Breast epithelium (tissue), 3 donors: ENCODE data around the gene USP28.

Experiments
- POLR2AphosphoS5 ChIP-seq, 3 donors: sonication (generic); formaldehyde crosslinking; IDR thresholded peaks; one replicate each; pipeline ENCODE4 v1.6.1; 2017; ENCODE audit warnings: antibody characterized with exemption in 3 of 3
- TF ChIP-seq, protein P1 (sequence below), 3 donors: fragments of 450-650 bp; IDR thresholded peaks; one replicate each; pipeline ENCODE4 v1.5.1; 2016 to 2017; ENCODE audit warnings: antibody characterized with exemption in 3 of 3, mild to moderate bottlenecking in 3 of 3, moderate library complexity in 3 of 3

DNA sequence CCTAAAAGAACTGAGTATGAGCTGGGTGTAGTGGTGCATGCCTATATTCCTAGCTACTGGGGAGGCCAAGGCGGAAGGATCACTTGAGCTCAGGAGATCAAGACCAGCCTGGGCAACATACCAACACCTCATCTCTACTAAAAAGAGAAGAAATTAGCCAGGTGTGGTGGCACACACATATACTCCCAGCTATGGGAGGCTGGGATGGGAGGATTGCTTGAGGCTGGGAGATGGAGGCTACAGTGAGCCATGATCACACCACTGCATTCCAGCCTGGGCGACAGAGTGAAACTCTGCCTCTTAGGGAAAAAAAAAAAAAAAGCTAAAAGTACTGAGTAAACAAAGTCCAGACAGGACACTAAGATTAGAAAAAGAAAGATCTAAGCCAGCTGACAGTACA, 25.8 kb upstream of the USP28 start:
- TF ChIP-seq, protein P1, sequence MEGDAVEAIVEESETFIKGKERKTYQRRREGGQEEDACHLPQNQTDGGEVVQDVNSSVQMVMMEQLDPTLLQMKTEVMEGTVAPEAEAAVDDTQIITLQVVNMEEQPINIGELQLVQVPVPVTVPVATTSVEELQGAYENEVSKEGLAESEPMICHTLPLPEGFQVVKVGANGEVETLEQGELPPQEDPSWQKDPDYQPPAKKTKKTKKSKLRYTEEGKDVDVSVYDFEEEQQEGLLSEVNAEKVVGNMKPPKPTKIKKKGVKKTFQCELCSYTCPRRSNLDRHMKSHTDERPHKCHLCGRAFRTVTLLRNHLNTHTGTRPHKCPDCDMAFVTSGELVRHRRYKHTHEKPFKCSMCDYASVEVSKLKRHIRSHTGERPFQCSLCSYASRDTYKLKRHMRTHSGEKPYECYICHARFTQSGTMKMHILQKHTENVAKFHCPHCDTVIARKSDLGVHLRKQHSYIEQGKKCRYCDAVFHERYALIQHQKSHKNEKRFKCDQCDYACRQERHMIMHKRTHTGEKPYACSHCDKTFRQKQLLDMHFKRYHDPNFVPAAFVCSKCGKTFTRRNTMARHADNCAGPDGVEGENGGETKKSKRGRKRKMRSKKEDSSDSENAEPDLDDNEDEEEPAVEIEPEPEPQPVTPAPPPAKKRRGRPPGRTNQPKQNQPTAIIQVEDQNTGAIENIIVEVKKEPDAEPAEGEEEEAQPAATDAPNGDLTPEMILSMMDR (IDR thresholded peaks at IDR 0.05) = no peak
- TF ChIP-seq POLR2AphosphoS5 (IDR thresholded peaks at IDR 0.05) = no peak
